Aortic smooth muscle cell (primary cell): Measurements from ENCODE around the gene APOA5. TPM values are rescaled to one million over a fixed set of nuclear protein-coding genes. Genes with fewer than 3 reads are reported as not detected.

ENCODE experiments used
- total RNA-seq: library from RNA; depleted of rRNA; stranded (reverse); fragments of >200 nt; gene quantifications from 2 replicates; pipeline ENCODE4 v1.2.3, GENCODE V29; 2014

The APOA5 gene, protein sequence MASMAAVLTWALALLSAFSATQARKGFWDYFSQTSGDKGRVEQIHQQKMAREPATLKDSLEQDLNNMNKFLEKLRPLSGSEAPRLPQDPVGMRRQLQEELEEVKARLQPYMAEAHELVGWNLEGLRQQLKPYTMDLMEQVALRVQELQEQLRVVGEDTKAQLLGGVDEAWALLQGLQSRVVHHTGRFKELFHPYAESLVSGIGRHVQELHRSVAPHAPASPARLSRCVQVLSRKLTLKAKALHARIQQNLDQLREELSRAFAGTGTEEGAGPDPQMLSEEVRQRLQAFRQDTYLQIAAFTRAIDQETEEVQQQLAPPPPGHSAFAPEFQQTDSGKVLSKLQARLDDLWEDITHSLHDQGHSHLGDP
- total RNA-seq = under 0.01 TPM in 1 of 2 replicates, not detected in the other

DNA sequence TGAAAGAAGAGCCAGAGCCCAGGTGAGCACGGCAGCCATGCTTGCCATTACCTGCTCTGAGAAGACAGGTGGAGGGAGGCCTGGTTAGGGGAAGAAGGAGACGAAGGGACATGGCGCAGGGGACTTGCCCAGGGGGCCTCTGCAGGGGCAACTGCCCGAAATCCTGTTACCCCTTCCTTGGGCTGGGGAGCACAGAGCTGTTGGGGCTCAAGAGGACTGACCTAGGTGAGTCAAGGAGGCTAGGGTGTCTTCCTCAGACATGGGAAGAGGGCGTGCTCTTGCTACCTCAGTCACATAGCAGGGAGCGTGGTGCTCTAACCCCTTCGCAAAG, at the start of gene APOA5:
Gene APOA5 (minus strand): TSS at position 67 of the 331 bp plus-strand sequence. CDS start 19 bp downstream, at position 48.

DNA sequence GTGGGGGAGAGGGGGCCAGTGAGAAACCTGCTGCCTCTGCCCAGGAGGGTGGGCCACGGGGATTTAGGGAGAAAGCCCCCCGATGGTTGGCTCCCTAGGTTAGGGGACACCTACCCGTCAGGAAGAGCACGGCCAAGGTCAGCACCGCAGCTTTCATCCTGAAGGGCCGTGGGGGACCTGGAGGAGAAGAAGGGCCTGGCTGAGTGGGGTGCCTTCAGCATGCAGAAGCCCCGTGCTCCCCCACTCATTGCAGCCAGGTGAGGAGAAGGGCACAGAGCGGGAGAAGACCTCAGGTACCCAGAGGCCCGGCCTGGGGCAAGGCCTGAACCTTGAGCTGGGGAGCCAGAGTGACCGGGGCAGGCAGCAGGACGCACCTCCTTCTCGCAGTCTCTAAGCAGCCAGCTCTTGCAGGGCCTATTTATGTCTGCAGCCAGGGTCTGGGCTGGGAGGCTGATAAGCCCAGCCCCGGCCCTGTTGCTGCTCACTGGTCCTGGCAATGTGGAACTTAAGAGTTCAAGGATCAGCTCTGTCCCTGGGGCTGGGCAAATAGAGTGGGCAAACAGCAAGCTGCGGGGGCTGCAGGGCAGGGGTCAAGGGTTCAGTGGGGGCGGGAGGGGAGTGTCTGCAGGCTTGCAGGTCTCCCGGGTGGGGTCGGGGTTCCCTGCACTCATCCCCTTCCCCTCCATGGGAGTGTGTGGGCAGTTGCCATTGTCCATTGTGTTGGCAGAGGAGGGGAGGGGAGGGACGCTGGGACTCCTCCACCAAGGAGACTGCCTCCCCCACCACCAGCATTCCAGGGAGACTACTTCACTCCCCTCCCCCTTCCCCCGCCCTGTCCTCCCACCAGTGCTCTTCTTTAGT, 45.8 kb upstream of the APOA5 start, which contains the start of gene APOA1:
Gene APOA1 (minus strand): TSS at position 392 of the 861 bp plus-strand sequence. CDS start 235 bp downstream, at position 157.

GRCh38 chr11:116829525-116830183, 38.0 kb upstream of the APOA5 start, which contains the start of gene APOC3:
Gene APOC3 (plus strand): TSS chr11:116829907. CDS start chr11:116830583, 676 bp downstream.

DNA sequence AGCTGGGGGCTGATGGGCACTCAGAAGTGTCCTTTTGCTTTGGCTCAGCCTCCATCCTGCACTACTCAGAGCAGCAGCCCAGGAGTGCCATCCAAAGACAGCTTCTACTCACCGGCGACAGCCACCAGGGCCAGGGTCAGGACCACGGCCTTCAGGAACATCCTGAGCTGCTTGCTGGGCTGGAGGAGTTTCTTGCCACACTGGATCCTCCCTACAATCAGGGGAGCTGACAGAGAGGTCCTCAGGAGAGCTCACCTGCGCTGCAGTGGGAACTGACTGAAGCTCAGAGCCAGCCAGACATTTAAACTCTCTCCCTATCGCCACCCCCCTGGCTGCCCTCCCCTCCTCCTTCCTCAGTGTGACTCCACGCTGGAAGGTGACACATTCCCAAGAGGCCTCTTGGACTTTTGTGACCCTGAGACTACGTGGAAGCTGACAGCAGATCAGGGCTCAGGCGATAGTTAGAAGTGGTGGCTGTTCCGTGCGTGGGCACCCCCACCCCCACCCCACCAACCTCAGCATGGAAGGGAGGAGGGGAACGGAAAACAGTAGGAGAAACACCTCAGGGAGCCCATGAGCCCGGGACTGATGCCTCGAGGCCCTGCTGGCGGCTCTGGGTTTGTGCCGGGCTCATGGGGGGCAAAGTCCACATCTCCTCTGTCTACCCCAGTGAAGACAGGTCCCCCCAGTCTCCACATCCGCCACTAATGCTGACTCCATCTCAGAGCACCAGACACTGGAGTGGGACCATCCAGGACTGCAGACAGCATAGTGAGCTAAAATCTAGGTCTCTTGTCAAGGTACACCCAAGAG, 31.6 kb upstream of the APOA5 start, which contains the start of gene APOA4:
Gene APOA4 (minus strand): TSS at position 274 of the 813 bp plus-strand sequence. CDS start 113 bp downstream, at position 161.

DNA sequence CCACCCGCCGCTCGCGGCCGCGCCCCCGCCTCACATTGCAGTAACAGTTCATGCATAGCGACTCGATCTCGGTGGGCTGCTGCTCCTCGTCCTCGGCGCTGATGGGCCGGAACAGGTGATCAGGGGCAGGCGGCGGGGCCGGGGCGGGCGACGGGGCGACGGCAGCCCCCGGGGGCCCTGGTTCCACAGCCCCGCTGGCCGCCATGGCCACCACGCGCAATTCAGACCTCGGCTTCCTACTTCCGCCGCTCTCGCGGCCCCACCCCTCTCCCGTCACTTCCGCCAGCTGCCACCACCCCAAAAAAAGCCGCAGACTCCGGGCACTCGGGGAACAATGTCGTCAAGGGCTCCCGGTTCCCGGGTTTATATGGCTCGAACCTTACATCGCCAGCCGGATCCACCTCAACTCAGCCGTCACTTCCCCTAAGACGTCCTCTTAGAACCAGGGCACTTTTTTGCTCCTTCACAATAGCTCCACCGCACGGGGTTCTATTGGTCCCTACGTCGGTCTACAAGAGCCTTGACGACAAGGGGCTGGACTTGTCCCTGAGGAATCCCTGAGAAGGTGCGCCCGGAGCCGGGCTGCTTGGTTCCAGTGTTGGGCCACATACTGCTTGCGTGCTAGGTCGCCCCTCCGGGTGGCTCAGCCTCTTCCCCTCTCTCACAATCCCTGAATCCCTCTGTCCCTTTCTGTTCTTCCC, 3.7 kb downstream of the APOA5 start, which contains the start of gene ZPR1:
Gene ZPR1 (minus strand): TSS at position 238 of the 701 bp plus-strand sequence. CDS start 33 bp downstream, at position 205.

GRCh38 chr11:116772443-116773202, 19.1 kb downstream of the APOA5 start, which contains the start of gene BUD13:
Gene BUD13 (minus strand): TSS chr11:116772987. CDS start chr11:116772964, 23 bp downstream.

Other genes starting within 250 kb of the APOA5 start
- gene BUD13, start 18.9 kb downstream of the APOA5 start, total RNA-seq = 10.7 and 13.7 TPM in 2 replicates
- gene ZPR1, start 3.9 kb downstream of the APOA5 start, total RNA-seq = 32.8 and 34.7 TPM in 2 replicates
- not detected in 2 replicates for gene APOA4, start 31.4 kb upstream of the APOA5 start, total RNA-seq
- gene APOC3, start 38.0 kb upstream of the APOA5 start, total RNA-seq = not detected in 2 replicates
- gene APOA1, start 45.7 kb upstream of the APOA5 start, total RNA-seq = 0.66 and 0.87 TPM in 2 replicates